Skeletal muscle tissue (tissue), 4 donors: ENCODE measurements around the gene MIPOL1. TPM values are rescaled to one million over a fixed set of nuclear protein-coding genes. Genes with fewer than 3 reads are reported as not detected.
"Not testable (repeated sequence)": the region's sequence is repeated elsewhere in the genome, so short reads cannot be mapped to it uniquely, and the experiment has no call there.

ENCODE experiments used
- H3K27ac ChIP-seq: one replicate; pipeline ENCODE4 v1.7.0; 2013; ENCODE audit warnings: mild to moderate bottlenecking, low read depth, low read length, inconsistent platforms
- H3K27me3 ChIP-seq, 3 donors: one replicate each; pipeline ENCODE4 v1.7.0; 2013; ENCODE audit warnings: low read length in 3 of 3; ENCODE audit not compliant: control insufficient read depth in 3 of 3, insufficient read depth in 3 of 3
- H3K36me3 ChIP-seq, 3 donors: one replicate each; pipeline ENCODE4 v1.7.0; 2013; ENCODE audit warnings: low read length in 3 of 3; ENCODE audit not compliant: control insufficient read depth in 3 of 3, insufficient read depth in 3 of 3
- H3K4me1 ChIP-seq, 3 donors: one replicate each; pipeline ENCODE4 v1.7.0; 2013; ENCODE audit warnings: low read length in 3 of 3, mild to moderate bottlenecking in 3 of 3; ENCODE audit not compliant: control insufficient read depth in 3 of 3, insufficient read depth in 3 of 3
- H3K4me3 ChIP-seq, 3 donors: one replicate each; pipeline ENCODE4 v1.7.0; 2013; ENCODE audit warnings: low read length in 3 of 3
- H3K9ac ChIP-seq, 3 donors: one replicate each; pipeline ENCODE4 v1.7.0; 2013; ENCODE audit warnings: low read length in 3 of 3, mild to moderate bottlenecking in 3 of 3, moderate library complexity in 2 of 3, low read depth in 1 of 3
- H3K9me3 ChIP-seq, 3 donors: one replicate each; pipeline ENCODE4 v1.7.0; 2013; ENCODE audit warnings: low read length in 3 of 3; ENCODE audit not compliant: control insufficient read depth in 3 of 3
- total RNA-seq: library from RNA; depleted of rRNA; stranded (reverse); fragments of >200 nt; gene quantifications from one replicate; pipeline ENCODE4 v1.2.3, GENCODE V29; 2014
- donor health status: Osteomylitis.

Gene MIPOL1
- total RNA-seq, 1 donor from 2014 or later: 16.7 TPM

GRCh38 chr14:37429618-37430017 lies 231.9 kb downstream of the MIPOL1 start:
- Histone ChIP-seq H3K27me3 (no peaks in the 10 kb centered on the region), H3K9me3 (no peaks in the 10 kb centered on the region), H3K9ac (no peak overlapping the region), H3K4me1 (no peaks in the 10 kb centered on the region), H3K27ac (no peak overlapping the region), H3K36me3 (no peaks in the 10 kb centered on the region), H3K4me3 (no peak overlapping the region)

- H3K4me1 ChIP-seq: no peaks in the 10 kb centered on the region
- H3K9ac ChIP-seq: no peak overlapping the region
- H3K9me3 ChIP-seq: no peaks in the 10 kb centered on the region
- H3K36me3 ChIP-seq: no peaks in the 10 kb centered on the region
- H3K27ac ChIP-seq: no peak overlapping the region
- H3K27me3 ChIP-seq: no peaks in the 10 kb centered on the region
- no peak overlapping the region for H3K4me3 ChIP-seq
Measured at GRCh38 chr14:37434867-37435266, 237.1 kb downstream of the MIPOL1 start.

GRCh38 chr14:37436519-37436918 lies 238.8 kb downstream of the MIPOL1 start:
- no peak overlapping the region for H3K27ac ChIP-seq
- H3K9me3 ChIP-seq: no peaks in the 10 kb centered on the region
- no peak overlapping the region for H3K4me3 ChIP-seq
- H3K4me1 ChIP-seq: no peaks in the 10 kb centered on the region
- no peak overlapping the region for H3K9ac ChIP-seq
- no peaks in the 10 kb centered on the region for H3K27me3 ChIP-seq
- no peaks in the 10 kb centered on the region for H3K36me3 ChIP-seq

GRCh38 chr14:37437490-37437889 lies 239.8 kb downstream of the MIPOL1 start:
- H3K36me3 ChIP-seq: no peaks in the 10 kb centered on the region
- no peaks in the 10 kb centered on the region for H3K9me3 ChIP-seq
- no peak overlapping the region for H3K27ac ChIP-seq
- H3K9ac ChIP-seq: no peak overlapping the region
- no peak overlapping the region for H3K4me3 ChIP-seq
- no peaks in the 10 kb centered on the region for H3K27me3 ChIP-seq
- H3K4me1 ChIP-seq: no peaks in the 10 kb centered on the region

GRCh38 chr14:37438444-37438843 lies 240.7 kb downstream of the MIPOL1 start:
- H3K9me3 ChIP-seq: no peaks in the 10 kb centered on the region
- no peak overlapping the region for H3K4me3 ChIP-seq
- no peaks in the 10 kb centered on the region for H3K27me3 ChIP-seq
- no peak overlapping the region for H3K9ac ChIP-seq
- no peaks in the 10 kb centered on the region for H3K36me3 ChIP-seq
- no peaks in the 10 kb centered on the region for H3K4me1 ChIP-seq
- no peak overlapping the region for H3K27ac ChIP-seq

- Histone ChIP-seq H3K4me3 (no peak overlapping the region), H3K36me3 (no peaks in the 10 kb centered on the region), H3K9me3 (no peaks in the 10 kb centered on the region), H3K4me1 (no peaks in the 10 kb centered on the region), H3K27ac (no peak overlapping the region), H3K27me3 (no peaks in the 10 kb centered on the region), H3K9ac (no peak overlapping the region)
Measured at GRCh38 chr14:37443461-37443860, 245.7 kb downstream of the MIPOL1 start.

- H3K4me3 ChIP-seq: no peak overlapping the region
- no peaks in the 10 kb centered on the region for H3K27me3 ChIP-seq
- H3K9ac ChIP-seq: no peak overlapping the region
- H3K9me3 ChIP-seq: no peaks in the 10 kb centered on the region
- no peaks in the 10 kb centered on the region for H3K36me3 ChIP-seq
- H3K27ac ChIP-seq: no peak overlapping the region
- H3K4me1 ChIP-seq: no peaks in the 10 kb centered on the region
Measured at GRCh38 chr14:37447883-37448391, 250.2 kb downstream of the MIPOL1 start.

GRCh38 chr14:37452323-37452722 lies 254.6 kb downstream of the MIPOL1 start:
- Histone ChIP-seq H3K4me1 (no peaks in the 10 kb centered on the region), H3K4me3 (no peak overlapping the region), H3K27ac (no peak overlapping the region), H3K36me3 (no peaks in the 10 kb centered on the region), H3K9ac (no peak overlapping the region), H3K27me3 (no peaks in the 10 kb centered on the region), H3K9me3 (no peaks in the 10 kb centered on the region)

- Histone ChIP-seq H3K36me3 (no peaks in the 10 kb centered on the region), H3K9me3 (no peaks in the 10 kb centered on the region), H3K4me1 (no peaks in the 10 kb centered on the region), H3K27me3 (no peaks in the 10 kb centered on the region), H3K9ac (no peak overlapping the region), H3K27ac (no peak overlapping the region), H3K4me3 (no peak overlapping the region)
Measured at GRCh38 chr14:37453985-37454384, 256.2 kb downstream of the MIPOL1 start.

GRCh38 chr14:37457334-37457733 lies 259.6 kb downstream of the MIPOL1 start:
- H3K9ac ChIP-seq: no peak overlapping the region
- H3K27ac ChIP-seq: no peak overlapping the region
- peaks cover 0 to 4% (median 0%) of the 10 kb centered on the region in 3 donors for H3K9me3 ChIP-seq
- no peaks in the 10 kb centered on the region for H3K27me3 ChIP-seq
- no peaks in the 10 kb centered on the region for H3K4me1 ChIP-seq
- no peak overlapping the region for H3K4me3 ChIP-seq
- no peaks in the 10 kb centered on the region for H3K36me3 ChIP-seq

- not testable (repeated sequence) for H3K27me3 ChIP-seq, H3K9ac ChIP-seq, H3K27ac ChIP-seq, H3K4me3 ChIP-seq, H3K36me3 ChIP-seq, H3K9me3 ChIP-seq, H3K4me1 ChIP-seq
Measured at GRCh38 chr14:37462426-37462825, 264.7 kb downstream of the MIPOL1 start.
